GM19452 (cell line): ENCODE measurements around the gene GJA9.
"Not testable (repeated sequence)": the region's sequence is repeated elsewhere in the genome, so short reads cannot be mapped to it uniquely, and the experiment has no call there.

Experiments
- ATAC-seq: cut with Tn5 transposase; IDR thresholded peaks from one replicate; pipeline ENCODE4 v1.9.1; 2021; ENCODE audit not compliant: unreplicated experiment

Gene GJA9

GRCh38 chr1:38881487-38881886, at the start of gene GJA9:
GJA9 (minus strand) TSS chr1:38881587; CDS start chr1:38876098, 5,489 bp downstream.
- ATAC-seq = no peak

- no peak for ATAC-seq
These were observed 48.1 kb upstream of the GJA9 start for GRCh38 chr1:38929476-38929875.

GRCh38 chr1:38929054-38929453, 47.7 kb upstream of the GJA9 start:
- ATAC-seq = no peak

- no peak for ATAC-seq
These were observed 44.7 kb upstream of the GJA9 start for GRCh38 chr1:38926091-38926490.

GRCh38 chr1:38925391-38925790, 44.0 kb upstream of the GJA9 start:
- no peak for ATAC-seq

- ATAC-seq = no peak
These were observed 42.2 kb upstream of the GJA9 start for GRCh38 chr1:38923607-38924006.

GRCh38 chr1:38919130-38919529, 37.7 kb upstream of the GJA9 start:
- ATAC-seq = no peak

- no peak for ATAC-seq
These were observed 37.2 kb upstream of the GJA9 start for GRCh38 chr1:38918568-38918967.

- ATAC-seq = no peak
These were observed 36.4 kb upstream of the GJA9 start for GRCh38 chr1:38917772-38918171.

- no peak for ATAC-seq
These were observed 36.0 kb upstream of the GJA9 start for GRCh38 chr1:38917337-38917736.

- no peak for ATAC-seq
These were observed 34.1 kb upstream of the GJA9 start for GRCh38 chr1:38915352-38915948.

GRCh38 chr1:38914908-38915307, 33.5 kb upstream of the GJA9 start:
- not testable (repeated sequence) for ATAC-seq

- no peak for ATAC-seq
These were observed 27.4 kb upstream of the GJA9 start for GRCh38 chr1:38908821-38909220.

- no peak for ATAC-seq
These were observed 24.6 kb upstream of the GJA9 start for GRCh38 chr1:38905985-38906384.

- ATAC-seq = no peak
These were observed 18.2 kb upstream of the GJA9 start for GRCh38 chr1:38899560-38899959.

- ATAC-seq = no peak
These were observed 17.4 kb upstream of the GJA9 start for GRCh38 chr1:38898653-38899230.

- no peak for ATAC-seq
These were observed 14.8 kb upstream of the GJA9 start for GRCh38 chr1:38896169-38896568.

- no peak for ATAC-seq
These were observed 11.6 kb upstream of the GJA9 start for GRCh38 chr1:38892976-38893375.

GRCh38 chr1:38891753-38892152, 10.4 kb upstream of the GJA9 start:
- no peak for ATAC-seq

GRCh38 chr1:38889589-38889988, 8.2 kb upstream of the GJA9 start:
- no peak for ATAC-seq

GRCh38 chr1:38888423-38889333, 7.3 kb upstream of the GJA9 start:
- no peak for ATAC-seq

- ATAC-seq = no peak
These were observed 3.7 kb upstream of the GJA9 start for GRCh38 chr1:38885092-38885491.
